ENCODE results near the gene MARCHF11. TPM values are rescaled to one million over a fixed set of nuclear protein-coding genes. Genes with fewer than 3 reads are reported as not detected.
A peak's percentile ranks its signal among the peaks of the same experiment; 100 is the strongest.

The MARCHF11 gene
- total RNA-seq, 1 donor from 2014 or later, result not detected

DNA sequence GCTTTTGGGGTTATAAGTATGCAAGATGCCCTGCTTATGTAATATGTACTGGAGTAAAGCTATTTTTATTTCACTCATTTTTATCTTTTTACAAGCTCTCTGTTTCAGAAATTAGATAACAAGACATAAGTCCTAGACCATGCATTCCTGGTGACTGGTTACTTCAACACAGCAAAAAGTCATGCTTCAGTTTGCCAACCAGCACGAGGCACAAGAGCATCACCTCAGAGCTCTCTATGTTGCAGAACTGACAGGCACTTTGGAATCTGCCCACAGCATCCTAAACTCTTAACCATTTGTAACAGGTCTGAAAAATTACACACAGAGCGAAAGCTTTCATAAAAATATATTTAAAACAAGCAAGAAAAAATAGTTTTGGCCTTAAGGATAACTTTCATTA lies 112.8 kb downstream of the MARCHF11 start:
- H3K36me3 Mint-ChIP-seq (ENCODE audit: low read depth, unreplicated experiment), result no peaks in the 10 kb centered on the region
- no peaks in the 10 kb centered on the region for H3K9me3 ChIP-seq (ENCODE audit: insufficient read depth, low read depth, low read length)
- no peaks in the 10 kb centered on the region for H3K79me2 ChIP-seq (ENCODE audit: insufficient read depth, low read length)
- H3K4me3 Mint-ChIP-seq (ENCODE audit: unreplicated experiment), result no peak overlapping the region
- H3K4me2 ChIP-seq (ENCODE audit: low read length), result no peak overlapping the region
- H2AFZ ChIP-seq (ENCODE audit: low read depth, low read length), result no peak overlapping the region
- H4K20me1 ChIP-seq (ENCODE audit: insufficient read depth, low read length), result no peaks in the 10 kb centered on the region
- H3K9me3 Mint-ChIP-seq (ENCODE audit: unreplicated experiment), result no peaks in the 10 kb centered on the region
- H3K27ac ChIP-seq (ENCODE audit: low read depth, low read length), result no peak overlapping the region
- no peaks in the 10 kb centered on the region for H3K36me3 ChIP-seq (ENCODE audit: insufficient read depth, low read length)
- H3K27ac Mint-ChIP-seq (ENCODE audit: unreplicated experiment), result no peak overlapping the region
- H3K4me1 ChIP-seq (ENCODE audit: insufficient read depth, low read length), result no peaks in the 10 kb centered on the region
- FAIRE-seq (no peak), DNase-seq (ENCODE audit: low read depth) (no peak)
- no peak overlapping the region for H3K9ac ChIP-seq (ENCODE audit: low read length)
- peaks cover 5% of the 10 kb centered on the region for H3K27me3 Mint-ChIP-seq (ENCODE audit: low read depth, unreplicated experiment)
- H3K4me1 Mint-ChIP-seq (ENCODE audit: low read depth, unreplicated experiment), result no peaks in the 10 kb centered on the region
- H3K27me3 ChIP-seq (ENCODE audit: insufficient read depth, low read length), result no peaks in the 10 kb centered on the region
- H3K4me3 ChIP-seq (ENCODE audit: insufficient read depth, low read depth, low read length), result no peak overlapping the region
- TF ChIP-seq, protein P1, sequence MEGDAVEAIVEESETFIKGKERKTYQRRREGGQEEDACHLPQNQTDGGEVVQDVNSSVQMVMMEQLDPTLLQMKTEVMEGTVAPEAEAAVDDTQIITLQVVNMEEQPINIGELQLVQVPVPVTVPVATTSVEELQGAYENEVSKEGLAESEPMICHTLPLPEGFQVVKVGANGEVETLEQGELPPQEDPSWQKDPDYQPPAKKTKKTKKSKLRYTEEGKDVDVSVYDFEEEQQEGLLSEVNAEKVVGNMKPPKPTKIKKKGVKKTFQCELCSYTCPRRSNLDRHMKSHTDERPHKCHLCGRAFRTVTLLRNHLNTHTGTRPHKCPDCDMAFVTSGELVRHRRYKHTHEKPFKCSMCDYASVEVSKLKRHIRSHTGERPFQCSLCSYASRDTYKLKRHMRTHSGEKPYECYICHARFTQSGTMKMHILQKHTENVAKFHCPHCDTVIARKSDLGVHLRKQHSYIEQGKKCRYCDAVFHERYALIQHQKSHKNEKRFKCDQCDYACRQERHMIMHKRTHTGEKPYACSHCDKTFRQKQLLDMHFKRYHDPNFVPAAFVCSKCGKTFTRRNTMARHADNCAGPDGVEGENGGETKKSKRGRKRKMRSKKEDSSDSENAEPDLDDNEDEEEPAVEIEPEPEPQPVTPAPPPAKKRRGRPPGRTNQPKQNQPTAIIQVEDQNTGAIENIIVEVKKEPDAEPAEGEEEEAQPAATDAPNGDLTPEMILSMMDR (IDR thresholded peaks at IDR 0.05; ENCODE audit: insufficient read depth, low read depth, low read length), result no peak
- TF ChIP-seq EZH2 (IDR thresholded peaks at IDR 0.05; ENCODE audit: insufficient read depth, low read length), result no peak

DNA sequence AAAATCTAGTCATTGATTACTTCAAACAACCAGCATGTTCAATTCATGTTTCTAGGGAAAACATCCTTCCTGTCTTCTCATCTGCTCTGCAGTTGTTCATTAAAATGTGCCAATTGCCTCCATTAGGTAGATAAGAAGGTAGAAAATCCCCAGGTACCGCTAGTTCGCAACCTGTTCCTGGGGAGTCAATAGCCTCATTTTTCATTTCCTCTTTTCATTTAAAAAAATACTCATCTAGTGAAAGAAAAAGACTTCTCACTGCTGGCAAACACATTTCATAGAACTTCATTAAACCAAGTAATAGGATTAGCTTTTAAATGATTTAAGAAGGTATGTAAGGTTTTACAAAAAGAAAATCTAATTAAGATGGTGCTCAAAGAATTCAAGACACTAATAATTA lies 113.3 kb downstream of the MARCHF11 start:
- Mint-ChIP-seq H3K9me3 (ENCODE audit: unreplicated experiment) (no peaks in the 10 kb centered on the region), H3K36me3 (ENCODE audit: low read depth, unreplicated experiment) (no peaks in the 10 kb centered on the region), H3K4me1 (ENCODE audit: low read depth, unreplicated experiment) (no peaks in the 10 kb centered on the region), H3K27me3 (ENCODE audit: low read depth, unreplicated experiment) (peaks cover 8% of the 10 kb centered on the region), H3K4me3 (ENCODE audit: unreplicated experiment) (no peak overlapping the region), H3K27ac (ENCODE audit: unreplicated experiment) (no peak overlapping the region)
- H3K4me3 ChIP-seq (ENCODE audit: insufficient read depth, low read depth, low read length), result no peak overlapping the region
- H2AFZ ChIP-seq (ENCODE audit: low read depth, low read length), result no peak overlapping the region
- no peaks in the 10 kb centered on the region for H3K9me3 ChIP-seq (ENCODE audit: insufficient read depth, low read depth, low read length)
- TF ChIP-seq EZH2 (IDR thresholded peaks at IDR 0.05; ENCODE audit: insufficient read depth, low read length), result no peak
- TF ChIP-seq, protein P1 (IDR thresholded peaks at IDR 0.05; ENCODE audit: insufficient read depth, low read depth, low read length), result no peak
- H3K4me1 ChIP-seq (ENCODE audit: insufficient read depth, low read length), result no peaks in the 10 kb centered on the region
- FAIRE-seq, result no peak
- DNase-seq (ENCODE audit: low read depth), result no peak
- H3K79me2 ChIP-seq (ENCODE audit: insufficient read depth, low read length), result no peaks in the 10 kb centered on the region
- H3K4me2 ChIP-seq (ENCODE audit: low read length), result no peak overlapping the region
- H3K27me3 ChIP-seq (ENCODE audit: insufficient read depth, low read length), result no peaks in the 10 kb centered on the region
- no peak overlapping the region for H3K27ac ChIP-seq (ENCODE audit: low read depth, low read length)
- H4K20me1 ChIP-seq (ENCODE audit: insufficient read depth, low read length), result no peaks in the 10 kb centered on the region
- no peaks in the 10 kb centered on the region for H3K36me3 ChIP-seq (ENCODE audit: insufficient read depth, low read length)
- H3K9ac ChIP-seq (ENCODE audit: low read length), result no peak overlapping the region

DNA sequence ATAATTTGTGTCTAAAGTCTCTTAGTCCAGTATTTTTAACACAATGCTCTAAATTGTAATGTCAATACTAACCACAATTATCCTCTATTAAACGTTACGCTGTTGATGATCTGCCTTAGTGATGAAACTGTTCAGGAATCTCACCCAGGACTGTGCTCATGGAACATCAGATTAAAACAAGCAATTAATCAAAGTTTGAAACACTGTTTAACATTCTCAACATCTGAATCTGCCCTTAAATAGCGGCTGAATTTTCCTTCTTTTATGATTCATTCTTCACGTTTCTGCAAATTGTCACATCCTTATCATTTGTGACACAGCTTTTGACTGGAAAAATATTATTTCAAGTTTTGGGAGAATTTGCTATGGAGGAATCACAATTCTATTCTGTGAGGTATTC lies 113.8 kb downstream of the MARCHF11 start:
- H3K27me3 Mint-ChIP-seq (ENCODE audit: low read depth, unreplicated experiment), result peaks cover 12% of the 10 kb centered on the region
- Histone ChIP-seq H3K9me3 (ENCODE audit: insufficient read depth, low read depth, low read length) (no peaks in the 10 kb centered on the region), H3K9ac (ENCODE audit: low read length) (no peak overlapping the region), H3K79me2 (ENCODE audit: insufficient read depth, low read length) (no peaks in the 10 kb centered on the region), H3K27ac (ENCODE audit: low read depth, low read length) (no peak overlapping the region), H4K20me1 (ENCODE audit: insufficient read depth, low read length) (no peaks in the 10 kb centered on the region), H3K4me2 (ENCODE audit: low read length) (no peak overlapping the region), H3K27me3 (ENCODE audit: insufficient read depth, low read length) (no peaks in the 10 kb centered on the region), H3K4me3 (ENCODE audit: insufficient read depth, low read depth, low read length) (no peak overlapping the region), H2AFZ (ENCODE audit: low read depth, low read length) (no peak overlapping the region), H3K36me3 (ENCODE audit: insufficient read depth, low read length) (no peaks in the 10 kb centered on the region), H3K4me1 (ENCODE audit: insufficient read depth, low read length) (no peaks in the 10 kb centered on the region)
- FAIRE-seq (no peak), DNase-seq (ENCODE audit: low read depth) (peak; percentile 24)
- no peaks in the 10 kb centered on the region for H3K36me3 Mint-ChIP-seq (ENCODE audit: low read depth, unreplicated experiment)
- H3K27ac Mint-ChIP-seq (ENCODE audit: unreplicated experiment), result no peak overlapping the region
- H3K4me3 Mint-ChIP-seq (ENCODE audit: unreplicated experiment), result no peak overlapping the region
- H3K9me3 Mint-ChIP-seq (ENCODE audit: unreplicated experiment), result no peaks in the 10 kb centered on the region
- no peaks in the 10 kb centered on the region for H3K4me1 Mint-ChIP-seq (ENCODE audit: low read depth, unreplicated experiment)
- TF ChIP-seq, protein P1 (IDR thresholded peaks at IDR 0.05; ENCODE audit: insufficient read depth, low read depth, low read length), result no peak
- no peak for TF ChIP-seq EZH2 (IDR thresholded peaks at IDR 0.05; ENCODE audit: insufficient read depth, low read length)

Data from astrocyte (in vitro differentiated cells and primary cell).